ENCODE results near the gene PRKX.
"Not testable (repeated sequence)": the region's sequence is repeated elsewhere in the genome, so short reads cannot be mapped to it uniquely, and the experiment has no call there.

The PRKX gene

GRCh38 chrX:3666975-3667374 is 46.5 kb downstream of the PRKX start:
- Histone ChIP-seq H3K27ac (ENCODE audit: low read depth, low read length) (no peak overlapping the region), H3K27me3 (ENCODE audit: control insufficient read depth, low read length) (no peaks in the 10 kb centered on the region), H3K79me2 (ENCODE audit: control insufficient read depth, low read length) (no peaks in the 10 kb centered on the region), H3F3A (ENCODE audit: control insufficient read depth, insufficient read depth) (no peaks in the 10 kb centered on the region), H3K4me3 (ENCODE audit: low read length) (no peak overlapping the region), H3K9me3 (ENCODE audit: control insufficient read depth, insufficient read depth, low read length) (no peaks in the 10 kb centered on the region), H3K4me2 (ENCODE audit: low read length) (no peak overlapping the region), H3K9me2 (replicated peaks; ENCODE audit: control insufficient read depth, low read length) (no peaks in the 10 kb centered on the region), H4K20me1 (ENCODE audit: control insufficient read depth, insufficient read depth, low read depth, low read length) (no peaks in the 10 kb centered on the region), H3K36me3 (ENCODE audit: control insufficient read depth, low read length) (no peaks in the 10 kb centered on the region), H3K4me1 (ENCODE audit: control insufficient read depth, low read length) (peaks cover 9% of the 10 kb centered on the region)
- no peak for TF ChIP-seq EZH2phosphoT487 (IDR thresholded peaks at IDR 0.05; ENCODE audit: borderline replicate concordance, low read length)
- no peak for TF ChIP-seq CTCF (IDR thresholded peaks at IDR 0.05; ENCODE audit: low read depth, low read length, poor library complexity, severe bottlenecking)

- Histone ChIP-seq H3K79me2 (ENCODE audit: control insufficient read depth, low read length) (no peaks in the 10 kb centered on the region), H3K4me2 (ENCODE audit: low read length) (no peak overlapping the region), H3K4me1 (ENCODE audit: control insufficient read depth, low read length) (peaks cover 9% of the 10 kb centered on the region), H3K9me2 (replicated peaks; ENCODE audit: control insufficient read depth, low read length) (no peaks in the 10 kb centered on the region), H3K36me3 (ENCODE audit: control insufficient read depth, low read length) (no peaks in the 10 kb centered on the region), H3K9me3 (ENCODE audit: control insufficient read depth, insufficient read depth, low read length) (no peaks in the 10 kb centered on the region), H3K27me3 (ENCODE audit: control insufficient read depth, low read length) (no peaks in the 10 kb centered on the region), H3F3A (ENCODE audit: control insufficient read depth, insufficient read depth) (no peaks in the 10 kb centered on the region), H3K27ac (ENCODE audit: low read depth, low read length) (no peak overlapping the region), H4K20me1 (ENCODE audit: control insufficient read depth, insufficient read depth, low read depth, low read length) (no peaks in the 10 kb centered on the region), H3K4me3 (ENCODE audit: low read length) (no peak overlapping the region)
- TF ChIP-seq EZH2phosphoT487 (IDR thresholded peaks at IDR 0.05; ENCODE audit: borderline replicate concordance, low read length): no peak
- TF ChIP-seq CTCF (IDR thresholded peaks at IDR 0.05; ENCODE audit: low read depth, low read length, poor library complexity, severe bottlenecking): no peak
These were observed 48.5 kb downstream of the PRKX start for GRCh38 chrX:3664921-3665320.

GRCh38 chrX:3663576-3664250 is 49.7 kb downstream of the PRKX start:
- H3K27ac ChIP-seq (ENCODE audit: low read depth, low read length); H3F3A ChIP-seq (ENCODE audit: control insufficient read depth, insufficient read depth): not testable (repeated sequence)
- H3K4me2 ChIP-seq (ENCODE audit: low read length): peak overlapping the region; percentile 31

GRCh38 chrX:3659761-3660160 is 53.7 kb downstream of the PRKX start:
- no peaks in the 10 kb centered on the region for H3K79me2 ChIP-seq (ENCODE audit: control insufficient read depth, low read length)
- no peaks in the 10 kb centered on the region for H3K9me2 ChIP-seq (replicated peaks; ENCODE audit: control insufficient read depth, low read length)
- TF ChIP-seq CTCF (IDR thresholded peaks at IDR 0.05; ENCODE audit: low read depth, low read length, poor library complexity, severe bottlenecking) (no peak), EZH2phosphoT487 (IDR thresholded peaks at IDR 0.05; ENCODE audit: borderline replicate concordance, low read length) (no peak)
- no peak overlapping the region for H3K4me3 ChIP-seq (ENCODE audit: low read length)
- H3K4me2 ChIP-seq (ENCODE audit: low read length): no peak overlapping the region
- H3F3A ChIP-seq (ENCODE audit: control insufficient read depth, insufficient read depth): no peaks in the 10 kb centered on the region
- H3K27ac ChIP-seq (ENCODE audit: low read depth, low read length): no peak overlapping the region
- H3K9me3 ChIP-seq (ENCODE audit: control insufficient read depth, insufficient read depth, low read length): no peaks in the 10 kb centered on the region
- no peaks in the 10 kb centered on the region for H3K36me3 ChIP-seq (ENCODE audit: control insufficient read depth, low read length)
- no peaks in the 10 kb centered on the region for H3K27me3 ChIP-seq (ENCODE audit: control insufficient read depth, low read length)
- H4K20me1 ChIP-seq (ENCODE audit: control insufficient read depth, insufficient read depth, low read depth, low read length): no peaks in the 10 kb centered on the region
- peaks cover 9% of the 10 kb centered on the region for H3K4me1 ChIP-seq (ENCODE audit: control insufficient read depth, low read length)

More at GRCh38 chrX:3663576-3664250, 49.7 kb downstream of the PRKX start:
- not testable (repeated sequence) for H3K27me3 ChIP-seq (ENCODE audit: control insufficient read depth, low read length); H3K9me2 ChIP-seq (replicated peaks; ENCODE audit: control insufficient read depth, low read length); H3K9me3 ChIP-seq (ENCODE audit: control insufficient read depth, insufficient read depth, low read length); H3K4me1 ChIP-seq (ENCODE audit: control insufficient read depth, low read length); H3K36me3 ChIP-seq (ENCODE audit: control insufficient read depth, low read length); H4K20me1 ChIP-seq (ENCODE audit: control insufficient read depth, insufficient read depth, low read depth, low read length); H3K79me2 ChIP-seq (ENCODE audit: control insufficient read depth, low read length)
- H3K4me3 ChIP-seq (ENCODE audit: low read length): 0 out of 2 replicates have a peak overlapping the region, but pooled peaks have one; percentile 7

Measured in DOHH2 (cell line).